ENCODE data around the gene PIK3R3.

PIK3R3 gene

DNA sequence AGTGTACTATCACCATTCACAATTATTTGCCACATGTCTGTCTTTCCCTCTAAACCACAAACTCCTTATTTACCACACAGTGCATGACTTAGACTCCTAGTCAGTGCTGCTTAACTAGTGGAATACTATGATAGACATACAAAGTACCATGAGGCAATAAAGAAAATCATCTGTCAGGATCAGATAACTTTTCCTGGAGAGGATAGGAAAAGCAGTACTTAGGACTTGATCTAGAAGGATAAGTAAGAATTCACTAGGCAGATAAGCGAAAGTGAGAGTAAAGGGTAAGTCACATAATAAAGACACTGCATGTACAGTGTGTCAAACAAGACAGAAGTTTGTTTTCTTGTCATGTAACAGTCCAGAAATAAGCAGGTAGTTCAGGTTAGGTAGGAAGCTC lies 21.3 kb upstream of the PIK3R3 start:
- no peak for DNase-seq

DNA sequence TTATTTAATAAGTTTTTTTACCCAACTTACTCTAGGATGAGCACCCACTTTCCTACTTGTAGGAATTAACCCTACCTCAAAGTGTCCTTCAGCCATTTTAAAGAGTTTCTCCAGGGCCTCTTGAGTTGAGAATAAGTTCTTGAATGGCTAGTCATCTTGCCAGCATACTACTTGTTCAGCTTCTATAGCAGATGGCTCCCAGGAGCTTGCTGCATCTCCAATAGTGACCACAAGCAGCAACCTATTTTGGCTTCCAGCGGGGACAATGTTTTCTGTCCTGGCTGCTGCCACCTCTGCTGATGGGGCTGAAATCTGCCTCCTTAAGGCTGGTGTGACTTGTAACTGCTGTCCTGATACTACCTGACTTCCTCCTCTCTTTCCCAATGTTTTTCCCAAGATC lies 20.8 kb upstream of the PIK3R3 start:
- no peak for DNase-seq

DNA sequence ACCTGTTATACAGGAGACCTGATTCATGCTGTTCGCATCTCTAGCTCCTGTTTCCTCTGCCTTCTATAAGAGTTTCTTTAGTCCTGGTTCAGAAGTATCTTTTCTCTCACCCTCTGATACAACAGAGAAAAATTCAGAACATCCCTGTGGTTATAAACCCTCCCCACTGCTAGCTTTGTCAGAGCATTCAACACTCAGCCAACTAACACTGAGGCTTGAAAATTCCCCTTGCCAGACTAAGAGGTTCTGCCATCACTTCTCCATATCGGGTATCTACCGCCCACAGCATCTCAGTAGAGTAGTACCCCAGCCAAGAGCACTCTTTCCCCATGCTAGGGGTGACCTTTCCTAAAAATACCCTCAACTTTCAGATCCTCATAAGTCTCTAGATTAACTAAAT lies 19.6 kb upstream of the PIK3R3 start:
- no peak for DNase-seq

DNA sequence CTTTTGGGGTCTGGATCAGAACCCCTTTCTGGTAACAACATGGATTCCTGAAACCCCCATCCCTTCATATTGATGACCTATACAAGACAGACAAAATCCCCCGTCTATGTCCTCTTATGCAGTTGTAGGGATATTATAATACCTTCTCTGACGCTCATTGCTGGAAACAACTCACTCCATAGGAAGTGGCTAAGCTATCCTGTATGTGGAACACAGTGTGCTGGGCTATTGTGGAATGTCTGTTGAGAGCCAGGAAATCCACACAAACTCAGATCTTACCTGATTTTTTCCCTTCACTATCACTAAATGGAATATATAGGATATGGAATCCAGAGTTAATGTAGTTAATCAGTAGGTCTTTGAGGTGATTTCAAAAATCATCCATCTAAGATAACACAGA lies 17.7 kb upstream of the PIK3R3 start:
- no peak for DNase-seq

DNA sequence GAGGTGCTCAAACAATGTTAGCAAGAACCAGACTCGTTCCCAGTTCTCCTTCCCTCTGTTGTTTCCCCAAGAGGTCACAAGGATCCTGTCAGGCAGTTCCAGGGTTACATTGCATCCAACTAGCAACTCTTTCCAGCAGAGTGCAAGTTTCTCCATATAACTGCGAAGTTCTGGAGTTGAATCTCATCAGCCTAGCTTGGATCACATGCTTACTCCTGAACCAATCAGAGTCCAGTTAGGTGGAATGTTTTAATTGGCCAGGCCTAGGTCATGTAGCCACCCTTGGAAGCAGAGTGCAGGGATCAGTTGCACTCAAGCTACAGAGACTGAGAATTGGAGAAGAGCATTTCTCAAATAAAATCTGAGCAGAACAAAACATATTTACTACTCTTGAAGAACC lies 15.9 kb upstream of the PIK3R3 start:
- DNase-seq = no peak

DNA sequence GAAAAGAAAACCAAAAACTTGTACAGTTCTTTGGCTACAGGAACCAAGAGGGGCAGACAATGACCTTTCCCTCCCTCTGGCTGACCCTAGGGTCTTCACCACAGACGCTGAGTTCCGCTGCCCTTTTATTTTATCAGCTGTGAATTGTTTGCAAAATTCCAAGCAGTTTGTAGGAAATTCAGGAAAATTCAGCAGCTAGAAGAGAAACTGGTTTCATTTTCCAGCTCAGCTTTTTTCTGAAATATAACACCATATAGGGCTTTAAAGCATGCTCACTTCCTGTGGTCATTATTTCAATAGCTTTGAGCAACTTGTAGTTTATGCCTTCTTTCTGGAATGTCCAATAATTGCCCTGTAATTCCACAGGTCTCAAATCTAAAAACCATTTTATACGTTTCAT lies 5.5 kb upstream of the PIK3R3 start:
- DNase-seq = no peak

DNA sequence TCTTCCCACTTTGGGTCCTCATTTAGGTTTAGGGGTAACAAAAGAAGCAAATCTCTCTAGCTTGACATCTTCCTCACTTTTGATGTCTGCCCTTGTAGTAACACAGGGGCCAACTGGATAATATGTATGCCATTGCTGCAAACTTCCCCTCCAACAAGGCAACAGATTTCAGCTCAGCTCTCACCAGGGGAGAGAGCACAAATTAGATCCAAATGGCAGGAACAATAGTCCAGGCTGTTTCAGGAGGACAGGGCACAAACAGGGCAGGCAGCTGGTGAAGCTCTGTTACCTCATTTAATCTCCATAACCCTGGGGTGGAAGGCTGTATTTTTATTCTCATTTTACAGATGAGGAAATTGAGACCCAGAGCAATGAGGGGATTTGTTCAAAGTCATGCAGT lies 4.3 kb upstream of the PIK3R3 start:
- no peak for DNase-seq

DNA sequence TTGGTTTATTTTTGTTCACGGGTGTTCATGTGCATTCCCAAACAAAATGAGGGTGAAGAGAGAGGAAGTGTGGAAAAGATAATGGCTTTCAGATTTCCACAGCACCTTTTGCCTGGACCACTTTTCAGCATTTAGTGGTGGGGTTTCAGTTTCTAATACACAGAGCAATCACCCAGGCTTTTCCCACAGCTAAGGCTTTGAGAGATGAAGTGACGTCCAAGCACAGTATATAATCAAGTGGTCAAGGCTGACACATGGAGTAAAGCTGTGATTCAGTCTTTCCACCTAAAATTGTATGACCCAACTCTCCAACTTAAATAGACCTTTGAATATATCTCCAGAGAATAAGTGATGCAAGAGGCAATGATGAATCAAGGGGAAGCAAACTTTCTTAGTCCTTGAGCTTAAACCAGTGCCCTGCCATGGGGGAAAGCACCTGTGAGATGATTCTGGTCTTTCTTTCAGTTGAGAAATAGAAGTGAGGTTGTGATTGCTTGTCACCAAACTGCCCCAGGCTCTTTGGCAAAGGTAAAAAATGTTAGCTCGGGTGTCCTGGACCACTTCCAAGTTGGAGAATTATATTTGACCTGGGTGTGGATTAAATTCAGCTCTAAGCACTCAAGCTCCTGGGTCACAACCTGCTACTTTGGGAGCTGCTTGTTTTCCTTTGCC lies 2.4 kb upstream of the PIK3R3 start:
- no peak for DNase-seq

DNA sequence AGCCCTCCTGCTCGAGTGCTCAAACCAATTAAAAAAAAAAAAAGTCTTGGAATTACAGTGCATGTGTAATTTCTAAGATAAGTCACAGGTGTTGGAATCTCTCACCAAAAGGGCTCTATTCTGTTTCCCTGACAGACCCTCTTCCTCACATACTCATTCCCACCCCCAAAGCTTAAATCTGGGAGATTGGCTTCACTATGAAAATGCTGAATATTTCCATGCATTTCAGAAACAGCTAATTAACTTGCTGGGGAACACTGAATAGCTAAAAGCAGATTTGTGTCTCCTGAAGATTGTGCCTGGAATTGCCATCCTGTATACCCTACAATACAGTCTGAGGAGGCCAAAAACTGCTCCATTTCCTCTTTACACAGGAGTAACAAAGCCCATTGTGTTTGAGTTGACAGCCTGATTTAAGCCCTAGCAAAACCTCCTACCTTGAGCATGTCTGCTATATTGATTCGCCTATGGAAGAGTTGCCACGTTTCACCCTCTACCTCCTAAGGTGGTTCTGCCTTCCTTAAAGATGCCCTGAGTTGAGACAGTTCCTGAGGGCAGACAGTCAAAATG lies 1.4 kb upstream of the PIK3R3 start:
- DNase-seq = no peak

DNA sequence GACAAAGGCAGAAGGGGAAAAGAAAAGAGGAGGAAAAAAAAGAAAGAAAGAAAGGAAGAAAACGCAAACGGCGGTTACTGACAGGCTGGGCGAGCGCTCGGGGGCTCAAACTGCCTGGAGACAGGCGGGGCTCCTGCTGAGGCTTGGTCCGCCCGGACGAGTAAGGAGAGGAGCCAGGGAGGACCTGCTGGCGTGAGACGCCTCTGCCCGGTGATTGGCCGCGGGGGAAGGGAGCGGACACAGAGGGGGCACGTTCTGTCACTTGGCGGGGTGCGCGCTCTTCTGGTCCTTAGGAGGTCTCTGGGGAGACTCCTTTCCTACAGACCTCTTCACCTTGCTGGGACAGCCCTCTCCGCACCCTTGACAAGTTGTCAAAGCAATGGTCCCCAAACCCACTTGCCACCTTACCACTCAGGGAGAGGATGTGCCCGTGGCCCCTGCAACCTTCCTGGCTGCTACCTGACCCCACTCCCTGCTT lies 791 bp upstream of the PIK3R3 start:
- no peak for DNase-seq

DNA sequence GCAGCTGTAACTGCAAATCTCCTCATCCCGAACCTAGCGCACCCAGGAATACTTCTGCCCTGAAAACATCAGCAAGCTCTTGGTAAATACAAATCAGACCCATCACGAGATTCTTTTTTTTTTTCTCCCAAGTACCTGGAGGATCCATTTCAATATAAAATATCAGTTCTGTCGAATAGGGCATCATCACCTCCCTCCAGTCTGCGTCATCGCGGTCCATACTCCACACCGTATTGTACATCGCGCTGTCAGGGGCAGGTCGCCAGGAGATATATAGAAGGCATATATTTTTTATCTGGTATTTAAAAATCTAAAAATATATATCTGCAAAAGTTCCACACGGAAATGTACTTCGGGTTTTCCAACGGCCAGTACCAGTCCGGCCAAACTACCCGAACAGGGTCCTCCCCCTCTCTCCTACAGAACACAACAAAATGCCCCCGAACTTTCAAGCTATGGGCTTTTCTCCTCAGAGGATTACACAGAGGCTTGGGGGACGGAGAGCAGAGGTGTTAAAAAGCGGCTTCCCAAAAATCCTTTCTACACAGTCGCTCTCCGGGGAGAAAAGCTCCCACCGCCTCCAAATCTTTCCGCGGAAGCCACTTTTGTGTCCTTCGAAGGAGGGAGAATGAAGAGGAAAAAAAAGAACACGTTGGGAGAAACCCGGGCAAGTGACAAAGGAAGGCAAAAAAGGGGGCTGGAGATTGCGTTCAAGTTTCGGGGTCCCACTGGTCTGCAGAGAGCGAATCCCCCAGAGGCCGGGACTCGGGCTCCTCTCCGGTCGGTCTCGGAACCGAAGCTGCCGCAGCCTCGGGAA lies 509 bp downstream of the PIK3R3 start:
- no peak for DNase-seq

DNA sequence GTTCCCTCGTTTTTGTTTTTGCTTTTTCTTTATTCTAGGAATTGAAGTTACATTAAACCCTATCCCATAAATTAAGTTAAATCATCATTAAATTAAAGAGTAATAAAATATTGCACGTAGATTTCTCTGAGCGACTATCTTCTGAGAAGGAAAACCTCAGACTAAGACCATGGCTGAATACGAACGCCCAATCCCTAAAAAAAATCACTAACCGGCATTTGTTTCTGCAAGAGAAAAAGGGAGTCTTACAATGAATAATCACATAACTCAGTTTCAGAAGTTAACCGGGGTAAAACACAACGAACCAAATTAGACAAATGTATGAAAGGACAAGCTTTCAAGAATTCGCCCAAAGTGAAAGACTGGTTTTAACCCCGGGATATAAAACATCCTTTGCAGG lies 1.3 kb downstream of the PIK3R3 start:
- no peak for DNase-seq

DNA sequence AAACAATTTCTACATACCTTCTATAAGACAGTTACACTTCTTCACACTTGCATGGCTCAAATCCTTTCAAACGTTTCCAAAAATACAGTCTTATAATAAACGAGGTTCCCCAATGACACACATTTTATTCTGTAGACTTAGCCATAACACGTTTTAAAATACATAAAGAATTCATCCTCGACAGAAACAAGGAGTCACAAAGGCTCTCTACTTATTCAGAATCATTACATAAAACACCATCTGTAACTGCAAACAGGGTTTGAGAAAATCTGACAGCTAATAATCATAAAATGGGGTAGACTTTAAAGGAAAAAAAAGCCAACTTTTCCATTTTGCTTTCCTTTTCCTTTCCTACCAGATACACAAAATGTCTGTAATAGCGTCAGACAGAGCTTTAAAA lies 1.8 kb downstream of the PIK3R3 start:
- no peak for DNase-seq

DNA sequence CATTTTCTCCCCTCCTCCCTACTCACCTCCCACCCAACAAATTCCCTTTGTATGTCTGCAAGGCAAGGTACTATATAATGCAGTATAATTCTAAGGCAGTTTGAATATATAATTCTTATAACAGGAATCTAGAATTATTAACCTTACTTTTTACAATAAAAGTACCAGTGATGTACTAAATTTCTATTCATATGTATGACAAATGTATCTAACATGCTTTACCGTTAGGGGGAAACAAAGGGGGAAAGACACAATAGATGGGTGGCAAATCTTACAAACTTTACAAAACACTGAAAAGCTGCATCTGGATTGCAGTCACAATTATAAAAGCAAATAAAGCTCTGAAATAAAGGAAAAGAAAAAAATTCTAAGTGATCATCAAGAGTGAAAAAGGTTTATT lies 2.3 kb downstream of the PIK3R3 start:
- DNase-seq = no peak

DNA sequence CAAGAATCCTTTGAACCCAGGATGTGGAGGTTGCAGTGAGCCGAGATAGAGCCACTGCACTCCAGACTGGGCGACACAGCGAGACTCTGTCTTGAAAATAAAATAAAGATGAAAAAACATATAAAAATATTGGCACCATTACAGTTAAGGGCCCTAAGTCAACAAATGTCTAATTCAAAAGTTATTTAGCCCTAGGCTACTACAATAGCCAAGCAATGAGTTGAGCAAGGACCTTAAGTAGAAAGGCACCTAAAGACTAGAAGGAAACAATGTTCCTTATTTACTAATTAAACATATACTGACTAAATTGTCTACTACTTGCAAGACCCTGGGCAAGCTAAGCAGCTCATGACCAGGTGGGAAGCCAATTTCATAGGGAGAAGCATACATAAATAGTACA lies 4.1 kb downstream of the PIK3R3 start:
- DNase-seq = no peak

DNA sequence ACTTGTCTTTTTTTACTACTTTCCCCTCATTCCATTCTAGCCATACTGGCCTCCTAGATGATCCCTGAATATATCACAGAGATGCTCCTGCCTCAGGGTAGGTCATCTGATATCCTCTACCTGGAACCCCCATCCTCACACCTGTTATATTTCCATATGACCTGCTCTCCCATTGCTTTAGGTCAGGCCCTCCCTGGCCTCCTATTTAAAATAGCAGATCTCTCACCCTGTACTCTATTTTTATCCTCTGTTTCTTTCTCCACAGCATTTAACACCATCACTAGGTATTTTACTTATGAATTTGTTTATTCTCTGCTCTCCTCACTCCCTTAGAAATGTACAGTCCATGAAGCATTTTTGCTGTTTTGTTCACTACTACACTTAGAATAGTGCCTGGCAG lies 13.6 kb downstream of the PIK3R3 start:
- DNase-seq = no peak

DNA sequence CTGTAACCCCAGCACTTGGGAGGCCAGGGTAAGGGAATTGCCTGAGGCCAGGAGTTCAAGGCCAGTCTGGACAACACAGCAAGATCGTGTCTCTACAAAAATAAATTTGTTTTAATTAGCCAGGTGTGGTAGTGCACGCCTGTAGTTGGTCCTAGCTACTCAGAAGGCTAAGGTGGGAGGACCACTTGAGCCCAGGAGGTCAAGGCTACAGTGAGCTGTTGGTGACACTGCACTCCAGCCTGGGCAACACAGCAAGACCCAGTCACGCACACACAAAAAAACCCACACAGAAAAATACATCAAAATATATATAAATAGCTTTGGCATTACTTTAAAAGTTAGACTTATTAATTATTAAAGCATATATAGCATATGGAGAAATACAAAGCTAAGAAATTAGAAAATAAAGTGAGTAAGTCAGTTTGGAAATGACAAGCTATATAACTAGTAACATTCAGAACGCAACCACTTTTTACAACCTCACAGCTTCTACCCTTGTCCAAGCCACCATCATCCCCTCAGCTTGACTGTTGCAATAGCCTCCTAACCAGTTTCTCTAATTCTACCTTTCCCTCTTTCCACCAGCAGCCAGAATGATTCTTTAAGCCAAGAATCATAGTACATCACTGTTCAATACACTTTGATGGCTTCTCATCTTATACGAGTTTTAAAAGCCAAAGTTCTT lies 14.5 kb downstream of the PIK3R3 start:
- no peak for DNase-seq

DNA sequence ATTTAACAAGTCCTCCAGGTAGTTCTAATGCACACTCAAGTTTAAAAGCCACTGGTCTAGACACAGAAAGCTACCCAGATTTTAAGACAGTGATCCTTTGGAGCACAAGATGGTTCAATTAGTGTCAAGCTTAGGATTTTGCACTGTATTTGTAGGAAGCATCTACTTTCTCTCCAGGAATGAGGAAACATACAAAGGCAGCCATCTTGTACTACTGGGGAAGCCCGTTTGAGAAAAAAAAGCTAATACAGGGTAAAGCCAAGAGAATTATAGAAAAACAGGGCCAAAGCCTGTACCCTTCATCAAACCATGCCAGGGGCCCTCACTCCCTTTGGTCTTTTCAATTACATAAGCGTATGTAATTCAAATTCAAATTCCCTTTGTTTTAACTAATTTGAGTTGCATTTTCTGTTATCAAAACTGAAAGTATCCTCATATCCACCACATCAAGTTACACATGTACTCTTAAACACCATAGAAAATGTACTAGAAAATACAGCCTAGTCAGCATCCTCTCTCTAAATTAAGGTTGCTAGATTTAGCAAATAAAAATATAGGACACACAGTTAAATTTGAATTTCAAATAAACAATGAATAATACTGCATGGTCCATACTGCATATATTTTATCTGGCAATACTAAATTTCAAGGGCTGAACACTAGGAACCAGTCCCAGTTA lies 17.4 kb downstream of the PIK3R3 start:
- no peak for DNase-seq

DNA sequence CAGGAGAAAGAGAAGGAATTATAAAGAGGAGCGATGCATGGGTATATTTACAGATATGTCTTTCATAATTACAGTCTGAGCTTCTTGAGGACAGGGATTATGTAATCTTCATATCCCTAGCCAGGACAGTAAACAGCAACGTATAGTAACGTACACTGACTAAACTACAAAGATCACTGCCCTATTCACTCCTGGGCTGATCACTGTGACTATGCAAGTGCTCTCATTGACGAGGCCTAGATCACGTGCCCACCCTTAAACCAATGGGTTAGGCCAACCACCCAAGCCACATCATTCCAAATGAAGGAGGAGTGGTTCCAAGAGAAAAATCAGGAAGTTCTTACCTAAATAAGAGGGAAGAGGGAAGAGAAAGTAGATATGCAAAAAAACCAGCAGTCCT lies 18.5 kb downstream of the PIK3R3 start:
- no peak for DNase-seq

DNA sequence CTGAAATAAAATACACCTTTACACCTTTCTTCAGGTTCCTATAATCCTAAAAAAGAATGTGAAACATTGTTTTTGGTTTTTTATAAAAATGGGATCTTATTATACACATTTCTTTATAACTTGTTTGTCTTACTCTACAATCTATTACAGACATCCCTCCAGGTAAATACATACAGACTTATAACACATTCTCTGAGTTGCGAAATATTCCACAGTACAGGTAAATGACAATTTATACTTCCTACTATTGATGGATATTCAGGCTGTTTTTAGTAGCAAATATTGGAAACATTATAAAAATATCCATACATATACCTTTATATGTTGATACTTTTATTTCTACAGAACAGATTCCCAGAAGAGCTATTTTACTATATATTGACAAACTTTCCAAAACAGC lies 20.3 kb downstream of the PIK3R3 start:
- DNase-seq = no peak

DNA sequence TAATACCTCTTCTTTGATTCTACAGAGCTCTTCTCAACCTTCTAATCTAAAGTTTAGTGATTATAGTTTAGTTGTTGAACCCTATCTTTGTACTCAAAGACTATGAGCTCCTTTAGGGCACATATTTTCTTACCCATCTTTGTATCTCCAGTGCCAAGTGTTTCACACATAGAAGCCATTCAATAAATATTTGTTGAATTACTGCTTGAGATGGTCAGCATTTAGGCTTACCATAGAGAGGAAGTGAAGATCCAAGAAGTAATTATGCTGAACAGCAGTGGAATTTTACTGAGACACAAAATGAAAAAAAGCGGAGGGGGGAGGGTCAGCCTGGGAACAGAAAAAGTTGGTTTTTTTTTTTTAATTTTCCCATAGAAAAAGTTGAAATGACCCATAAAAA lies 21.9 kb downstream of the PIK3R3 start:
- no peak for DNase-seq

DNA sequence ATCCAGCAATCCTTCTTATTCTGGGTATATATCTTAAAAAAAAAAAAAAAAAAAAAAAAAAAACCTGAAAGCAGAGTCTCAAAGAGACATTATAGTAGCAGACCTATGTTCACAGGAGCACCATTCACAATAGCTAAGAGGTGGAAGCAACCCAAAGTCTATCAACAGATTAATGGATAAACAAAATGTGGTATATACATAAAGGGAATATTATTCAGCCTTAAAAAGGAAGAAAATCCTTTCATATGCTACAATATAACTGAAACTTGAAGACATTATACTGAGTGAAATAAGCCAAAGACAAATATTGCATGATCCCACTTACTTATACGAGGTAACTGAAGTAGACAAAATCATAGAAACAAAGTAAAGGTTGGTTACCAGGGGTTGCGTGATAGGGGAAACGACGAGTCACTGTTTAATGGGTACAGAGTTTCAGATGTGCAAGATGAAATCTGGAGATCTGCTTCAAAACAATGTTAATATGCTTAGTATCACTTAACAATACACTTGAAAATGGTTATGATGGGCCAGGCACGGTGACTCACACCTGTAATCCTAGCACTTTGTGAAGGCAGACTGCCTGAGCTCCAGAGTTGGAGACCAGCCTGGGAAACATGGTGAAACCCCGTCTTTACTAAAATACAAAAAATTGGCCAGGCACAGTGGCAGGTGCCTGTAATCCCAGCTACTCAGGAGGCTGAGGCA lies 29.5 kb downstream of the PIK3R3 start:
- no peak for DNase-seq

DNA sequence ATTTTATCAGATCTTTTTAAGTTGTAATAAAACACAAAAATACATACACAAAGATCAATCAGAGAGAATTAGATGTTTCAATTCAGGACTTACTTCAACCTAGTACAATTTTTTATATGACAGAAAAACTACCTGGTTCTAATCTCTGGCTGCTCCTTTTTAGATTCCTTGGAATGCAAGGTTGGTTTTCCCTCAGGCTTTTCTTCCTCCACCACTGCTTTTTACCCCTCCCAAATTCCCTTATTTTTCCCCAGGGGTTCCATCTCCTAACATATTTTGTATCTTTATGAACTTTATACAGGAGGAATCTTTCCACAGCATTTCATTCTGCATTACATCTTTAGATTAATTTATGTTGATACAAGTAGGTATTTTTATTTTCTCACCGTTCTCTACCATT lies 33.2 kb downstream of the PIK3R3 start:
- DNase-seq = no peak

Measured in activated CD4-positive, CD25-positive, alpha-beta regulatory T cell treated with anti-CD3 and anti-CD28 coated beads, Interleukin-2, amount 50 U/mL, for 72 hours (primary cell).